Prostate gland (tissue), 2 donors: Measurements from ENCODE around the gene SCAMP1. TPM values are rescaled to one million over a fixed set of nuclear protein-coding genes. Genes with fewer than 3 reads are reported as not detected.

ENCODE experiments used
- DNase-seq: peaks from one replicate; pipeline ENCODE4 v3.0.0-alpha.2; 2019; ENCODE audit warnings: low spot score
- H3K27ac ChIP-seq, 2 donors: fragments of 200-600 bp; sonication (generic); 2 replicates each; pipeline ENCODE4 v1.5.1; 2017 to 2019
- H3K27me3 ChIP-seq: fragments of 200-600 bp; sonication (generic); replicated peaks from 2 replicates; pipeline ENCODE4 v1.5.1; 2019; ENCODE audit not compliant: insufficient read depth
- H3K36me3 ChIP-seq, 2 donors: fragments of 200-600 bp; sonication (generic); 1 replicate in 1 of 2; 2 replicates in 1 of 2; pipeline versions ENCODE4 v1.5.1 to v1.8.1; 2017 to 2019
- H3K4me1 ChIP-seq: fragments of 200-600 bp; sonication (generic); replicated peaks from 2 replicates; pipeline ENCODE4 v1.5.1; 2019
- H3K4me3 ChIP-seq, 2 donors: fragments of 200-600 bp; sonication (generic); 2 replicates each; pipeline ENCODE4 v1.5.1; 2017 to 2019
- H3K9me3 ChIP-seq: fragments of 200-600 bp; sonication (generic); 2 replicates; pipeline ENCODE4 v1.5.1; 2017
- POLR2A ChIP-seq: fragments of 450-650 bp; IDR thresholded peaks from one replicate; pipeline ENCODE4 v1.6.1; 2016; ENCODE audit warnings: antibody characterized with exemption, mild to moderate bottlenecking
- POLR2AphosphoS5 ChIP-seq: sonication (generic); formaldehyde crosslinking; IDR thresholded peaks from one replicate; pipeline ENCODE4 v1.6.1; 2017; ENCODE audit warnings: antibody characterized with exemption
- WGBS: methylation state at CpG from one replicate; pipeline ENCODE4 v1.1.5; 2018; 5-methylcytosine and 5-hydroxymethylcytosine counted together
- intact Hi-C: fragments of 100-400 bp; cut with DNase I; formaldehyde crosslinking; loops from one replicate; pipeline ENCODE4 v1.14.2; 2022
- total RNA-seq, 2 donors: library from RNA; depleted of rRNA; stranded (reverse); fragments of >200 nt; gene quantifications; one replicate each; pipeline ENCODE4 v1.1.0, GENCODE V29; 2016
- TF ChIP-seq, protein P1 (sequence below), 4 experiments: fragments of 200-600 bp in 2 of 4; fragments of 450-650 bp in 2 of 4; sonication (generic) in 2 of 4; IDR thresholded peaks; 1 replicate in 3 of 4; 2 replicates in 1 of 4; pipeline ENCODE4 v1.5.1; 2016 to 2019; ENCODE audit warnings: antibody characterized with exemption in 4 of 4, mild to moderate bottlenecking in 2 of 4, moderate library complexity in 2 of 4

Gene SCAMP1
- total RNA-seq, 2 donors from 2014 or later, result 39.0 to 41.0 TPM

DNA sequence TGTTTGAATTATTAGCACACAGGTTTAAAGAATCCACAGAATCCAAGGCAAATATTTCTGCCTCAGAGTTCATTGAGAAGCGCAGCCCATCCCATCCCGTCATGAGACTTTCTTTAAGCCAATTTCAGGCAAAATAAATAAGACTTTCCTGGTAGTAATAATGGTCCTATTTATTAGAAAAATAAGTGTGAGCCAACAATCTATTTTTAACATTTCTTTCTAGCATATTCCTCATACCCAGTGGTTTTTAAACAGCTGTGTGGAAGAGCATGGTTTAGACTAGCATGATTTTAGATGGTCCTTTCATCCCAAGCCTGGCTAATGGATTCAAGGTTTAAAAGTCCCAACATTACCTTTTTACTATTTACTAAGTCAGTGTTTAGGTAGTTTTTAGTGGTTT, 125.8 kb downstream of the SCAMP1 start:
- Histone ChIP-seq H3K27ac (no peak overlapping the region), H3K9me3 (no peaks in the 10 kb centered on the region), H3K4me3 (no peak overlapping the region), H3K27me3 (no peaks in the 10 kb centered on the region), H3K4me1 (no peaks in the 10 kb centered on the region), H3K36me3 (no peaks in the 10 kb centered on the region)
- DNase-seq, result no peak
- intact Hi-C loops, result loop anchor here (5.0 kb wide), 1 partner anchor 391 kb away; no protein-coding TSS in a partner anchor
- TF ChIP-seq, protein P1, sequence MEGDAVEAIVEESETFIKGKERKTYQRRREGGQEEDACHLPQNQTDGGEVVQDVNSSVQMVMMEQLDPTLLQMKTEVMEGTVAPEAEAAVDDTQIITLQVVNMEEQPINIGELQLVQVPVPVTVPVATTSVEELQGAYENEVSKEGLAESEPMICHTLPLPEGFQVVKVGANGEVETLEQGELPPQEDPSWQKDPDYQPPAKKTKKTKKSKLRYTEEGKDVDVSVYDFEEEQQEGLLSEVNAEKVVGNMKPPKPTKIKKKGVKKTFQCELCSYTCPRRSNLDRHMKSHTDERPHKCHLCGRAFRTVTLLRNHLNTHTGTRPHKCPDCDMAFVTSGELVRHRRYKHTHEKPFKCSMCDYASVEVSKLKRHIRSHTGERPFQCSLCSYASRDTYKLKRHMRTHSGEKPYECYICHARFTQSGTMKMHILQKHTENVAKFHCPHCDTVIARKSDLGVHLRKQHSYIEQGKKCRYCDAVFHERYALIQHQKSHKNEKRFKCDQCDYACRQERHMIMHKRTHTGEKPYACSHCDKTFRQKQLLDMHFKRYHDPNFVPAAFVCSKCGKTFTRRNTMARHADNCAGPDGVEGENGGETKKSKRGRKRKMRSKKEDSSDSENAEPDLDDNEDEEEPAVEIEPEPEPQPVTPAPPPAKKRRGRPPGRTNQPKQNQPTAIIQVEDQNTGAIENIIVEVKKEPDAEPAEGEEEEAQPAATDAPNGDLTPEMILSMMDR (IDR thresholded peaks at IDR 0.05), result no peak
- TF ChIP-seq POLR2AphosphoS5, result no peak
- no peak for TF ChIP-seq POLR2A
- 88% methylated on average over 2 of the region's 2 CpGs for WGBS

DNA sequence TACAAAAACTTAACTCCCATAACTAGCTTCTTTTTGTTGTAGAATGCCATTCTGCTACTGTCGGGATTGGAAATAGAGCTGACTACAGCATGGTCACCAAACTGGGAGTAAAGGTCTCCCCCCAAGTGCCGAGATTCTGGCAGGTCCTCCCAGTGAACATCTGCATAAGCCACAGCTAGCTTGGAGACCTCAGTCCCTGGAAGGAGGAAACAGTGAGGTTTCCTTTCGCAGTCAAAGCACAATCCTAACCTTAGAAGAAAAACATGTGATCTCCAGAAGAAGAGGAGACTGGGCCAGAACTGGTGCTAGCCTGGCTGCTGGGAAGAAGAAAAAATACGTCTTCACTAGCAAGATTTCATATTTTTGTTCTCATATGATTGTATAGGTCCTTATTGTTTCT, 127.4 kb downstream of the SCAMP1 start:
- Histone ChIP-seq H3K27ac (no peak overlapping the region), H3K4me1 (no peaks in the 10 kb centered on the region), H3K27me3 (no peaks in the 10 kb centered on the region), H3K36me3 (no peaks in the 10 kb centered on the region), H3K4me3 (no peak overlapping the region), H3K9me3 (no peaks in the 10 kb centered on the region)
- WGBS, result 74% methylated on average over 4 of the region's 4 CpGs
- TF ChIP-seq, protein P1 (IDR thresholded peaks at IDR 0.05), result no peak
- no peak for TF ChIP-seq POLR2AphosphoS5
- no peak for TF ChIP-seq POLR2A
- no peak for DNase-seq
- intact Hi-C loops, result loop anchor here (5.0 kb wide), 1 partner anchor 389 kb away; no protein-coding TSS in a partner anchor

DNA sequence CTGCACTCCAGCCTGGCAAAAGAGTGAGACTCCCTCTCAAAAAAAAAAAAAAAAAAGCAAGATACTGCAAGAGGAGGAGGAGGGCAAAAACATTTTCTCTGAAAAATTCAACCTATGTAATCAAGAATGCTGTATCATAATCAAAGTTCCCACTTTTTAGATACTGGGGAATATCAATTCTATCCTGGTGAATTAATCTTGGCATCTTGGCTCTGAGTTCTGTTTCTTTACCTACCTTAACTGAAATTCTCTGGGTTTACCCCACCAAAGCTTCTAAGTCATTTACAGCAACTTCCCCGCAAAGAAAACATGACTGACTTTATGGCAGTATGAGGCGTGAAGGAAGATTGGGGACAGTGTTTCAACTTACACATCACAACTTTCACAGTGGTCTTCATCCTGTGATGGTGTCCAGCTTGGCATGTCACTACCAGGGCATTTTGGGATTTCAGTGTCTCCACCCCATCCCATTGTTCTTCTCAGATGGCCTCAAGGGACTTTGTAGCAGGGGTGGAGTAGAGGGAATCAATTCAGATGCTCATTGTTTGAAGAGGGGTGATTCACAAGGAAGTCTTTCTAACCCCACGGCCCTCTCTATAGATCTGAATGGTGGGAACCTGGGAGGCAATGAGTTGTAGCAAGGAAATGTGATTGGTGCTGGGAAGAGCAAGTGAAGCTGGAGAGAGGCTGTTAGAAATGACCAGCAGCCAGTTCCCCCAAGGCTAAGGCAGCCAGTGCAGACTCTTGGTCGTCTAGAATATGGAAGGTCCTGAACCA, 130.5 kb downstream of the SCAMP1 start:
- no peak for TF ChIP-seq POLR2A
- TF ChIP-seq, protein P1 (IDR thresholded peaks at IDR 0.05), result no peak
- TF ChIP-seq POLR2AphosphoS5, result no peak
- Histone ChIP-seq H3K9me3 (no peaks in the 10 kb centered on the region), H3K36me3 (no peaks in the 10 kb centered on the region), H3K27me3 (no peaks in the 10 kb centered on the region), H3K27ac (no peak overlapping the region), H3K4me1 (no peaks in the 10 kb centered on the region), H3K4me3 (no peak overlapping the region)
- DNase-seq, result no peak
- intact Hi-C loops, result no loop called here
- 89% methylated on average over 4 of the region's 4 CpGs for WGBS

DNA sequence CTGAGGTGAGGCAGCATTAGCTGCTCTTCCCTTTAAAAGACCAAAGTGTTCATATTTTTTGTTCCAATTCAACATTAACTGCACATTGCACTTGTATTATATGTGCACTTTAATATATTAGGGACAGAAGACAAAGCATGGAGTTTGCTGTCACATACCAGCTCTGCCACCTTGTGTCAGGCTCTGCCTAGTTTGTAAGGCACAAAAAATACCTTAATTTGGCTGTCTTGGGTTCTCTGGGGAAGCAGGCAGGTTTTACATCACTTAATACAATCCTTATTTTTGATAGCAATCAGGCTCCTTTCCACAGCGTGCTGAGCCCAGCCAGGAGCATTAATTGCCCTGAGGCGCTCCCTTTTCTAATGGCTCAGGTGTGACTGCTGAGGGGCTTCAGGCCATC, 131.8 kb downstream of the SCAMP1 start:
- no peaks in the 10 kb centered on the region for H3K36me3 ChIP-seq
- H3K27ac ChIP-seq, result no peak overlapping the region
- no peaks in the 10 kb centered on the region for H3K9me3 ChIP-seq
- DNase-seq, result no peak
- intact Hi-C loops, result no loop called here
- H3K4me1 ChIP-seq, result no peaks in the 10 kb centered on the region
- WGBS, result 68% methylated on average over 2 of the region's 2 CpGs
- H3K27me3 ChIP-seq, result no peaks in the 10 kb centered on the region
- TF ChIP-seq POLR2AphosphoS5 (no peak), POLR2A (no peak)
- TF ChIP-seq, protein P1 (IDR thresholded peaks at IDR 0.05), result no peak
- no peak overlapping the region for H3K4me3 ChIP-seq

DNA sequence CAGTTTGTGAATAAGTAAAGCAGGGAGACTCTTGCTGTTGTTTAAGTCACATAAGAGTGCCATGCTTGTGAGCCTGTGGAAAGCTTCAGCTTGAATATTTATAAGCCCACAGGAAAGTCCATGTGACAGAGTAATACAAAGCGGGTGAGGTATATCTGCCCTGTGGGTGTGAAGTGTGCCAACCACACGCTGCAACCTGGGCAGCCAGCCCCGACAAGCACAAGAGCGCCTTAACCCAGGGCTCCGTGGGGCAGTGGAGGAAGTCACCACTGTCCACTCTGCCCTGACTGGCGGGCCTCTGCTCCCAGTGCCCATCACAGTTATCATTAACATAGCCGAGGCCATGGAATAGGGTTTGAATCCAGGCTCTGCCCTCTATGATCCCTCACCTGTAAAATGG, 132.2 kb downstream of the SCAMP1 start:
- no peak overlapping the region for H3K4me3 ChIP-seq
- intact Hi-C loops, result no loop called here
- H3K4me1 ChIP-seq, result no peaks in the 10 kb centered on the region
- no peak for TF ChIP-seq POLR2A
- TF ChIP-seq, protein P1 (IDR thresholded peaks at IDR 0.05), result no peak
- no peak for TF ChIP-seq POLR2AphosphoS5
- no peaks in the 10 kb centered on the region for H3K36me3 ChIP-seq
- H3K27me3 ChIP-seq, result no peaks in the 10 kb centered on the region
- H3K9me3 ChIP-seq, result no peaks in the 10 kb centered on the region
- 86% methylated on average over 7 of the region's 7 CpGs for WGBS
- no peak overlapping the region for H3K27ac ChIP-seq
- DNase-seq, result no peak
